Right cardiac atrium (tissue), 5 donors: ENCODE data around the gene MYO5A. TPM values are rescaled to one million over a fixed set of nuclear protein-coding genes. Genes with fewer than 3 reads are reported as not detected.
"Not testable (repeated sequence)": the region's sequence is repeated elsewhere in the genome, so short reads cannot be mapped to it uniquely, and the experiment has no call there.

Experiments
- ATAC-seq, 2 donors: fragments of 200-7000 bp; cut with Tn5 transposase; one replicate each; pipeline versions ENCODE4 v1.8.0 to v1.9.1; 2020; ENCODE audit warnings: moderate library complexity in 2 of 2, mild to moderate bottlenecking in 1 of 2
- DNase-seq, 3 donors: peaks; one replicate each; pipeline ENCODE4 v3.0.0-alpha.2; 2020
- H3K27ac ChIP-seq: one replicate; pipeline ENCODE4 v1.5.1; 2013; ENCODE audit warnings: mild to moderate bottlenecking, low read length, control low read depth, moderate library complexity
- H3K27me3 ChIP-seq: one replicate; pipeline ENCODE4 v1.6.1; 2013; ENCODE audit not compliant: control insufficient read depth, insufficient read depth
- H3K4me1 ChIP-seq: one replicate; pipeline ENCODE4 v1.6.1; 2013; ENCODE audit warnings: low read length; ENCODE audit not compliant: control insufficient read depth, insufficient read depth
- H3K4me3 ChIP-seq: one replicate; pipeline ENCODE4 v1.5.1; 2013; ENCODE audit warnings: low read length, control low read depth
- H3K9me3 ChIP-seq: one replicate; pipeline ENCODE4 v1.6.1; 2013; ENCODE audit warnings: low read length; ENCODE audit not compliant: control insufficient read depth
- WGBS: extraction: QIAGEN DNeasy Blood & Tissue Kit; methylation state at CpG from one replicate; pipeline ENCODE4 v1.1.7; 2013; 5-methylcytosine and 5-hydroxymethylcytosine counted together
- intact Hi-C, 4 donors: fragments of 100-400 bp; cut with DNase I; formaldehyde crosslinking; loops; one replicate each; pipeline versions ENCODE4 v1.11.0 to v1.14.0; 2022 to 2023
- polyA plus RNA-seq: library from polyadenylated mRNA; stranded (reverse); fragments of 200-250 nt; gene quantifications from one replicate; pipeline ENCODE4 v1.2.3, GENCODE V29; 2013
- total RNA-seq, 4 donors: library from RNA; stranded (reverse); fragmentation: NEBNext Ultra II Directional; extraction: Animal tissue kit (Norgen Biotek cat#: 25700); gene quantifications; one replicate each; pipeline ENCODE4 v1.2.1, GENCODE V29; 2021
- donor health status: healthy with polysubstance abuse.
- donor health status: DM: no; HTN: yes; CAD: no.
- donor health status: DM: no; HTN: no; CAD: no.
- donor health status: DM: no; HTN: yes; CAD: no; lungs with severe emphysema.
- donor health status: DM: yes; HTN: yes; CAD: no.

Gene MYO5A
- total and polyA plus RNA-seq, 5 donors, result 4.1 to 17.7 (median 11.0) TPM

GRCh38 chr15:52499506-52499905, 29.2 kb downstream of the MYO5A start:
- H3K4me3 ChIP-seq, result no peak overlapping the region
- DNase-seq, result no peak
- H3K27me3 ChIP-seq, result no peaks in the 10 kb centered on the region
- ATAC-seq, result no peak
- WGBS, result 87% methylated on average over 3 of the region's 3 CpGs
- H3K4me1 ChIP-seq, result peaks cover 4% of the 10 kb centered on the region
- H3K9me3 ChIP-seq, result no peaks in the 10 kb centered on the region
- intact Hi-C loops, result no loop called here
- no peak overlapping the region for H3K27ac ChIP-seq

GRCh38 chr15:52498706-52499105, 30.0 kb downstream of the MYO5A start:
- no peak for ATAC-seq
- peaks cover 4% of the 10 kb centered on the region for H3K4me1 ChIP-seq

GRCh38 chr15:52496776-52497470, 31.8 kb downstream of the MYO5A start:
- H3K4me3 ChIP-seq, result no peak overlapping the region

More at GRCh38 chr15:52498706-52499105, 30.0 kb downstream of the MYO5A start:
- H3K27me3 ChIP-seq, result no peaks in the 10 kb centered on the region
- no peaks in the 10 kb centered on the region for H3K9me3 ChIP-seq
- H3K4me3 ChIP-seq, result no peak overlapping the region
- DNase-seq, result no peak
- intact Hi-C loops, result no loop called here
- H3K27ac ChIP-seq, result no peak overlapping the region

DNA sequence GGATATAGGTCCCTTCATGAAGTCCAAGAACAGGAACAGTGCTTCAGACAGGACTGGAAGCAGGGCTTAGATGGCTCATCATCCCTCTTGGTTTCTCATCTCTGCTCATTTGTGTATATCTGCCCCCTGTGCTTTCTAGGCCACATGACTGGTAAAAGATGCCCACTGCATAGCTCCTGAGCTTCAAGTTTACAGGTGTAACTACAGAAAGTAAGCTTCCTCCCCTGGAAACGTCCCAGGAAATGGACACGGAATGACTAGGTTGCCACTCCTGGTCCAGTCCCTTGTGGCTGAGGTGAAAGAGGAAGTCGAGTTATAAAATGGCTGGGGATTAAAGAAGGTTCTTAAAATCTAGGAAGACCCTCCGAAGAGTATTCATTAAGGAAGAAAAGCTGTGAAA, 32.5 kb downstream of the MYO5A start:
- H3K27me3 ChIP-seq, result no peaks in the 10 kb centered on the region
- WGBS, result 56% methylated on average over 4 of the region's 4 CpGs

More at GRCh38 chr15:52496776-52497470, 31.8 kb downstream of the MYO5A start:
- peaks cover 4% of the 10 kb centered on the region for H3K4me1 ChIP-seq
- WGBS, result 87% methylated on average over 6 of the region's 6 CpGs
- ATAC-seq, result no peak
- H3K27ac ChIP-seq, result no peak overlapping the region
- no peaks in the 10 kb centered on the region for H3K27me3 ChIP-seq
- H3K9me3 ChIP-seq, result no peaks in the 10 kb centered on the region
- intact Hi-C loops, result no loop called here
- DNase-seq, result no peak

DNA sequence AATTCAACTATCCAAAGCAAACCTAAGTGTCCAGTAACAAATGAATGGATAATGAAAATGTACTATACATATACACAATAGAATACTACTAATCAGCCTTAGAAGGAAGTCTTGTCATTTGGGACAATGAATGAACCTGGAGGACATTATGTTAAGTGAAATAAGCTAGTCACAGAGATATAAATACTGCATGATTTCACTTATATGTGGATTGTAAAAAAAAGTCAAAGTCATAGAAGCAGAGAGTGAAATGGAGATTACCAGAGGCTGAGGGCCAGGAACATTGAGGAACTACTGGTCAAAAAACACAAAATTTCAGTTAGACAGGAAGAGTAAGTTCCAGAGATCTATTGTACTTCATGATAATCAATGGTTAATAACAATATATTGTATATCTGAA, 33.6 kb downstream of the MYO5A start:
- no peaks in the 10 kb centered on the region for H3K27me3 ChIP-seq
- H3K4me1 ChIP-seq, result peaks cover 4% of the 10 kb centered on the region
- H3K9me3 ChIP-seq, result no peaks in the 10 kb centered on the region
- no peak overlapping the region for H3K27ac ChIP-seq
- DNase-seq (no peak), ATAC-seq (no peak)
- intact Hi-C loops, result no loop called here
- no peak overlapping the region for H3K4me3 ChIP-seq

More for the DNA sequence above, 32.5 kb downstream of the MYO5A start:
- H3K4me3 ChIP-seq, result no peak overlapping the region
- intact Hi-C loops, result no loop called here
- DNase-seq (no peak), ATAC-seq (no peak)
- no peaks in the 10 kb centered on the region for H3K9me3 ChIP-seq
- H3K27ac ChIP-seq, result no peak overlapping the region
- peaks cover 4% of the 10 kb centered on the region for H3K4me1 ChIP-seq

GRCh38 chr15:52493968-52494367, 34.7 kb downstream of the MYO5A start:
- Histone ChIP-seq H3K4me1 (peaks cover 4% of the 10 kb centered on the region), H3K27me3 (no peaks in the 10 kb centered on the region), H3K9me3 (no peaks in the 10 kb centered on the region), H3K27ac (no peak overlapping the region), H3K4me3 (no peak overlapping the region)
- 84% methylated on average over 3 of the region's 3 CpGs for WGBS
- ATAC-seq (no peak), DNase-seq (no peak)
- intact Hi-C loops, result no loop called here

GRCh38 chr15:52492132-52492531, 36.5 kb downstream of the MYO5A start:
- 83% methylated on average over 4 of the region's 4 CpGs for WGBS
- intact Hi-C loops, result no loop called here
- no peak overlapping the region for H3K27ac ChIP-seq
- no peak for DNase-seq
- no peaks in the 10 kb centered on the region for H3K9me3 ChIP-seq
- peaks cover 6% of the 10 kb centered on the region for H3K4me1 ChIP-seq
- no peak overlapping the region for H3K4me3 ChIP-seq
- no peak for ATAC-seq
- no peaks in the 10 kb centered on the region for H3K27me3 ChIP-seq

DNA sequence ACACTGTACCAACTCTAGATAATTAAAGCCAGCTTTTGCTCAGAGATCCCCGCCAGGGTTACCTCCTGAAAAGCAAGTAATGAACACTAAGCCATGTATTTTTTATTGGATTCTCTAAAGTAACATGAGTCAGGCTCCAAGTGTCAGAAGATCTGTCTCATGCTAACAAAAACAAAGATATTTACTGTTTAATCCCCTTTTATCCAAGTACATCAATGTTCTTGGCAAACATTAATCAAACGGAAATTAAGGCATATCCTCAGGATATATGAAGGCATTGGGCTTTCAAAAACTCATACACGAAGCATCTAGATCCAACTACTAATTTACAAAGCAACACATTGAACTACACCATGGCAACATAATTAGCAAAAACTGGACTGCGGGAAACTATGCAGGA, 37.2 kb downstream of the MYO5A start:
- Histone ChIP-seq H3K27ac (no peak overlapping the region), H3K4me1 (peaks cover 3% of the 10 kb centered on the region)
- WGBS, result 45% methylated on average over 4 of the region's 4 CpGs

GRCh38 chr15:52489430-52489829, 39.2 kb downstream of the MYO5A start:
- 91% methylated on average over 4 of the region's 4 CpGs for WGBS
- DNase-seq, H3K27me3 ChIP-seq, H3K27ac ChIP-seq, intact Hi-C loops, H3K4me3 ChIP-seq, H3K4me1 ChIP-seq, H3K9me3 ChIP-seq, ATAC-seq: not testable (repeated sequence)

More for the DNA sequence above, 37.2 kb downstream of the MYO5A start:
- no peaks in the 10 kb centered on the region for H3K27me3 ChIP-seq
- DNase-seq, result no peak
- intact Hi-C loops, result no loop called here
- H3K4me3 ChIP-seq, result no peak overlapping the region
- no peaks in the 10 kb centered on the region for H3K9me3 ChIP-seq
- no peak for ATAC-seq

DNA sequence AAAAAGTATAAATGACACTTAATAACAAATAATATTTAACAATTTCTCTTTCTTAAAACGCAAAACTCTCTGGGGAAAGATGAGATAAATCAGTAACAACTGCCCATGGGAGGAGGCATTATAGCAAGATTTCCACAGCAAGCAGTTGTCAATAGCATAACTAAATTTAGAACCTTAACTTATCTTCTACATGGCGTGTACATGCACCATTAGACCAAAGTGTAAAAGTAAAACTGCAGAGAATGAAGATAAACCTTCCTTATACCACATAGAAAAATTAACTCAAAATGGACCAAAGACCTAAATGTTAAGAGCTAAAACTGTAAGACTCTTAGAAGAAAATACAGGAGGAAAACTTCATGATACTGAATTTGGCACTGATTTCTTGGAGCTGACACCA, 39.9 kb downstream of the MYO5A start:
- Histone ChIP-seq H3K4me1 (peaks cover 2% of the 10 kb centered on the region), H3K27me3 (no peaks in the 10 kb centered on the region), H3K27ac (no peak overlapping the region), H3K9me3 (no peaks in the 10 kb centered on the region), H3K4me3 (no peak overlapping the region)
- WGBS, result 21% methylated on average over 2 of the region's 2 CpGs
- intact Hi-C loops, result no loop called here
- no peak for DNase-seq
- ATAC-seq, result no peak

GRCh38 chr15:52486003-52486996, 42.4 kb downstream of the MYO5A start:
- ATAC-seq, result no peak
- no peak overlapping the region for H3K4me3 ChIP-seq

More at GRCh38 chr15:52486003-52486996, 42.4 kb downstream of the MYO5A start:
- WGBS, result 63% methylated on average over 11 of the region's 11 CpGs
- intact Hi-C loops, result no loop called here
- H3K9me3 ChIP-seq, result no peaks in the 10 kb centered on the region
- DNase-seq, result no peak
- H3K27me3 ChIP-seq, result no peaks in the 10 kb centered on the region
- peaks cover 4% of the 10 kb centered on the region for H3K4me1 ChIP-seq
- H3K27ac ChIP-seq, result no peak overlapping the region
